Uterus (tissue), 4 donors: Measurements from ENCODE around the gene SERPINB12. TPM values are rescaled to one million over a fixed set of nuclear protein-coding genes. Genes with fewer than 3 reads are reported as not detected.

Source experiments
- DNase-seq, 2 donors: peaks; one replicate each; pipeline ENCODE4 v3.0.0-alpha.2; 2019 to 2020
- H3K27ac ChIP-seq, 2 donors: fragments of 200-600 bp; sonication (generic); 1 replicate in 1 of 2; 2 replicates in 1 of 2; pipeline ENCODE4 v1.5.1; 2016 to 2018
- H3K27me3 ChIP-seq, 2 donors: fragments of 200-600 bp; sonication (generic); one replicate each; pipeline ENCODE4 v1.5.1; 2018 to 2019; ENCODE audit warnings: control low read depth in 1 of 2
- H3K36me3 ChIP-seq, 2 donors: fragments of 200-600 bp; sonication (generic); one replicate each; pipeline ENCODE4 v1.5.1; 2019; ENCODE audit warnings: control low read depth in 1 of 2
- H3K4me1 ChIP-seq, 2 donors: fragments of 200-600 bp; sonication (generic); one replicate each; pipeline ENCODE4 v1.5.1; 2018 to 2019; ENCODE audit warnings: control low read depth in 1 of 2
- H3K4me3 ChIP-seq, 2 donors: fragments of 200-600 bp; sonication (generic); 1 replicate in 1 of 2; 2 replicates in 1 of 2; pipeline ENCODE4 v1.5.1; 2018 to 2019; ENCODE audit warnings: mild to moderate bottlenecking in 1 of 2
- H3K9me3 ChIP-seq, 2 donors: fragments of 200-600 bp; sonication (generic); one replicate each; pipeline ENCODE4 v1.5.1; 2019; ENCODE audit warnings: control low read depth in 1 of 2
- POLR2A ChIP-seq, 2 donors: fragments of 450-650 bp; IDR thresholded peaks; one replicate each; pipeline ENCODE4 v1.6.1; 2016; ENCODE audit warnings: antibody characterized with exemption in 2 of 2, mild to moderate bottlenecking in 1 of 2, moderate library complexity in 1 of 2
- intact Hi-C: fragments of 100-400 bp; cut with DNase I; formaldehyde crosslinking; loops from one replicate; pipeline ENCODE4 v1.15.1; 2023; ENCODE audit warnings: low total_unique reads
- total RNA-seq, 4 donors: library from RNA; depleted of rRNA in 3 of 4; stranded (reverse); fragments of >200 nt in 3 of 4; gene quantifications; one replicate each; pipeline versions ENCODE4 v1.1.0 to v1.2.4, GENCODE V29; 2014 to 2023
- TF ChIP-seq, protein P1 (sequence below), 4 experiments: fragments of 200-600 bp in 2 of 4; fragments of 450-650 bp in 2 of 4; sonication (generic) in 2 of 4; IDR thresholded peaks; one replicate each; pipeline ENCODE4 v1.5.1; 2016 to 2019; ENCODE audit warnings: antibody characterized with exemption in 4 of 4, mild to moderate bottlenecking in 2 of 4, moderate library complexity in 1 of 4
- donor health status: DM: yes; HTN: yes; CAD: no.

Gene SERPINB12
- total RNA-seq, 4 donors from 2014 or later = not detected

GRCh38 chr18:63617049-63617914 is 75.1 kb downstream of the SERPINB12 start:
- H3K27me3 ChIP-seq = no peaks in the 10 kb centered on the region
- no peaks in the 10 kb centered on the region for H3K36me3 ChIP-seq
- H3K4me3 ChIP-seq = no peak overlapping the region
- intact Hi-C loops = no loop called here
- no peak overlapping the region for H3K27ac ChIP-seq
- no peak for DNase-seq
- no peak for TF ChIP-seq POLR2A (IDR thresholded peaks at IDR 0.05)
- TF ChIP-seq, protein P1, sequence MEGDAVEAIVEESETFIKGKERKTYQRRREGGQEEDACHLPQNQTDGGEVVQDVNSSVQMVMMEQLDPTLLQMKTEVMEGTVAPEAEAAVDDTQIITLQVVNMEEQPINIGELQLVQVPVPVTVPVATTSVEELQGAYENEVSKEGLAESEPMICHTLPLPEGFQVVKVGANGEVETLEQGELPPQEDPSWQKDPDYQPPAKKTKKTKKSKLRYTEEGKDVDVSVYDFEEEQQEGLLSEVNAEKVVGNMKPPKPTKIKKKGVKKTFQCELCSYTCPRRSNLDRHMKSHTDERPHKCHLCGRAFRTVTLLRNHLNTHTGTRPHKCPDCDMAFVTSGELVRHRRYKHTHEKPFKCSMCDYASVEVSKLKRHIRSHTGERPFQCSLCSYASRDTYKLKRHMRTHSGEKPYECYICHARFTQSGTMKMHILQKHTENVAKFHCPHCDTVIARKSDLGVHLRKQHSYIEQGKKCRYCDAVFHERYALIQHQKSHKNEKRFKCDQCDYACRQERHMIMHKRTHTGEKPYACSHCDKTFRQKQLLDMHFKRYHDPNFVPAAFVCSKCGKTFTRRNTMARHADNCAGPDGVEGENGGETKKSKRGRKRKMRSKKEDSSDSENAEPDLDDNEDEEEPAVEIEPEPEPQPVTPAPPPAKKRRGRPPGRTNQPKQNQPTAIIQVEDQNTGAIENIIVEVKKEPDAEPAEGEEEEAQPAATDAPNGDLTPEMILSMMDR (IDR thresholded peaks at IDR 0.05) = no peak
- H3K9me3 ChIP-seq = peaks cover 0 to 4% of the 10 kb centered on the region in 2 donors
- H3K4me1 ChIP-seq = no peaks in the 10 kb centered on the region

GRCh38 chr18:63617915-63618234 is 75.7 kb downstream of the SERPINB12 start:
- Histone ChIP-seq H3K27ac (no peak overlapping the region), H3K9me3 (peaks cover 0 to 4% of the 10 kb centered on the region in 2 donors), H3K36me3 (no peaks in the 10 kb centered on the region), H3K4me1 (no peaks in the 10 kb centered on the region), H3K4me3 (no peak overlapping the region), H3K27me3 (no peaks in the 10 kb centered on the region)
- intact Hi-C loops = no loop called here
- DNase-seq = no peak
- TF ChIP-seq, protein P1 (IDR thresholded peaks at IDR 0.05) = no peak
- no peak for TF ChIP-seq POLR2A (IDR thresholded peaks at IDR 0.05)

Other genes starting within 250 kb of the SERPINB12 start
- gene BCL2, start 222.6 kb upstream of the SERPINB12 start, total RNA-seq = 10 to 100 TPM; 16.1 to 61.1 (median 36.9) TPM
- 10 to 100 TPM; 12.6 to 68.6 (median 29.3) TPM for gene KDSR, start 175.2 kb upstream of the SERPINB12 start, total RNA-seq
- 100 to 1,000 TPM in 1 of 4 donors, 10 to 100 TPM in 3; 32.4 to 214 (median 52.2) TPM for gene VPS4B, start 119.9 kb upstream of the SERPINB12 start, total RNA-seq
- gene SERPINB5, start 65.4 kb upstream of the SERPINB12 start, total RNA-seq = under 1 TPM in 1 of 4 donors, not detected in 3; 0.69 TPM
- gene SERPINB13, start 45.0 kb downstream of the SERPINB12 start, total RNA-seq = not detected
- gene SERPINB4, start 101.9 kb downstream of the SERPINB12 start, total RNA-seq = not detected
- gene SERPINB3, start 119.5 kb downstream of the SERPINB12 start, total RNA-seq = not detected
- not detected for gene SERPINB11, start 160.6 kb downstream of the SERPINB12 start, total RNA-seq
- not detected for gene SERPINB7, start 233.0 kb downstream of the SERPINB12 start, total RNA-seq